Activated T-cell treated with anti-CD3 and anti-CD28 coated beads, Interleukin-2, amount 50 U/mL, for 72 hours (primary cell): ENCODE data around the gene BEGAIN. TPM values are rescaled to one million over a fixed set of nuclear protein-coding genes. Genes with fewer than 3 reads are reported as not detected.
A peak's percentile ranks its signal among the peaks of the same experiment; 100 is the strongest.

Source experiments
- ATAC-seq, 2 donors: fragments of 150-1000 bp; cut with Tn5 transposase; replicated peaks in 1 of 2; 2 replicates each; pipeline ENCODE4 v1.10.0; 2021; ENCODE audit warnings: moderate library complexity in 2 of 2, mild to moderate bottlenecking in 1 of 2
- DNase-seq, 2 donors: peaks; one replicate each; pipeline ENCODE4 v3.0.0; 2021 to 2022; ENCODE audit warnings: mixed read lengths in 1 of 2
- H3K27ac Mint-ChIP-seq: one replicate; pipeline ENCODE4 v1.8.0; 2022; ENCODE audit warnings: mild to moderate bottlenecking, moderate library complexity, mixed read lengths
- H3K27me3 Mint-ChIP-seq: one replicate; pipeline ENCODE4 v1.8.0; 2022; ENCODE audit warnings: low read depth, mixed read lengths
- H3K36me3 Mint-ChIP-seq, 2 donors: one replicate each; pipeline ENCODE4 v1.8.0; 2022; ENCODE audit warnings: mixed read lengths in 2 of 2, mild to moderate bottlenecking in 1 of 2; ENCODE audit not compliant: insufficient read depth in 2 of 2
- H3K4me1 Mint-ChIP-seq: one replicate; pipeline ENCODE4 v1.8.0; 2022; ENCODE audit warnings: low read depth, mixed read lengths
- H3K4me3 Mint-ChIP-seq, 2 donors: one replicate each; pipeline ENCODE4 v1.8.0; 2022; ENCODE audit warnings: mild to moderate bottlenecking in 2 of 2, mixed read lengths in 2 of 2, moderate library complexity in 2 of 2
- H3K9me3 Mint-ChIP-seq, 2 donors: one replicate each; pipeline ENCODE4 v1.8.0; 2022; ENCODE audit warnings: mixed read lengths in 2 of 2
- total RNA-seq, 2 donors: library from RNA; stranded (reverse); gene quantifications; one replicate each; pipeline ENCODE4 v1.2.3, GENCODE V29; 2022

The BEGAIN gene
- total RNA-seq, 2 donors from 2014 or later = 2.6 to 2.8 TPM

DNA sequence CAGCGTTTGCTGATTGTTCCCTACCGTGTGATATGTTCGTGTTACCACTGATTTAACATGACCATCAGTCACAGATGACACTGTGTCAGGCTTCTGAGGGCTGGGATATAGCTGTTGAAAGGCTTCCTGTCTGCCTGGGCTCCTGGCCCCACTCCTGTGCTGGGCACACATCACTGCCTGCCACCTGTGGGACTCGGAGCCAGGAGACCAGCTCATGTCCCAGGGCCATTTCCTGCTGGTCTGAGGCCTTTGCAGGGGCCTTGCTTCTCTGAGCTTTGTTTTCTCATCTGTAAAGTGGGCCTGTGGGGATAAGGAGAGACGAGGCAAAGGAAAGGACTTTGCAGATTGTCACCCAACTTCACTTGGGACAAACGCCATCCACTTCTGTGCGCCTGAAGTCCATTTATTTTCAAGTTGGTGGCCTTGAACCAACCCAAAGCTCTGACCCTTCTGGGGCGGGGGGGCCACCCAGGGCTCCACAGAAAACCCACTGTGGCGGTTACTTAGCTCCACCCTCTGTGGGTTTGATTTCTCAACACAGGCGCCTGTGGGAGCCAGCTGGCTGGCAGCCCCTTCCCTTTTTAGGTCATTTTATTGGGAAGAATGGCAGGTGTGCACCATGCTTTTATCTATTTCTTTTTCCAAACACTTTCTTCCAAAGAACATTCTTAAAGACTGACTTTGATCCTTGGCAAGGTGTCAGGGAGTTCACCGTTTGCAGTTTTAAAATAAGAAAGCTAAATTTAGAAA, 54.1 kb downstream of the BEGAIN start:
- H3K36me3 Mint-ChIP-seq = no peaks in the 10 kb centered on the region
- no peaks in the 10 kb centered on the region for H3K9me3 Mint-ChIP-seq
- no peaks in the 10 kb centered on the region for H3K4me1 Mint-ChIP-seq
- DNase-seq (no peak), ATAC-seq (no peak)
- H3K4me3 Mint-ChIP-seq = no peak overlapping the region
- H3K27ac Mint-ChIP-seq = no peak overlapping the region
- no peaks in the 10 kb centered on the region for H3K27me3 Mint-ChIP-seq

- no peak for ATAC-seq
- H3K4me3 Mint-ChIP-seq = no peak overlapping the region
These were observed 54.9 kb downstream of the BEGAIN start for GRCh38 chr14:100532154-100532861.

GRCh38 chr14:100531152-100532121, 55.8 kb downstream of the BEGAIN start:
- H3K27ac Mint-ChIP-seq = no peak overlapping the region
- no peaks in the 10 kb centered on the region for H3K4me1 Mint-ChIP-seq
- ATAC-seq = no peak
- no peaks in the 10 kb centered on the region for H3K9me3 Mint-ChIP-seq
- H3K27me3 Mint-ChIP-seq = no peaks in the 10 kb centered on the region
- no peak for DNase-seq
- no peaks in the 10 kb centered on the region for H3K36me3 Mint-ChIP-seq
- no peak overlapping the region for H3K4me3 Mint-ChIP-seq

More at GRCh38 chr14:100532154-100532861, 54.9 kb downstream of the BEGAIN start:
- DNase-seq = no peak
- H3K36me3 Mint-ChIP-seq = no peaks in the 10 kb centered on the region
- no peaks in the 10 kb centered on the region for H3K4me1 Mint-ChIP-seq
- no peaks in the 10 kb centered on the region for H3K9me3 Mint-ChIP-seq
- no peaks in the 10 kb centered on the region for H3K27me3 Mint-ChIP-seq
- no peak overlapping the region for H3K27ac Mint-ChIP-seq

- H3K9me3 Mint-ChIP-seq = no peaks in the 10 kb centered on the region
- no peaks in the 10 kb centered on the region for H3K27me3 Mint-ChIP-seq
- DNase-seq = no peak
- no peaks in the 10 kb centered on the region for H3K36me3 Mint-ChIP-seq
- no peak overlapping the region for H3K4me3 Mint-ChIP-seq
- ATAC-seq = no peak
- H3K27ac Mint-ChIP-seq = no peak overlapping the region
- no peaks in the 10 kb centered on the region for H3K4me1 Mint-ChIP-seq
These were observed 56.7 kb downstream of the BEGAIN start for GRCh38 chr14:100530270-100531072.

- Mint-ChIP-seq H3K36me3 (no peaks in the 10 kb centered on the region), H3K27me3 (no peaks in the 10 kb centered on the region), H3K4me3 (no peak overlapping the region), H3K27ac (no peak overlapping the region), H3K4me1 (no peaks in the 10 kb centered on the region), H3K9me3 (no peaks in the 10 kb centered on the region)
- ATAC-seq (no peak), DNase-seq (no peak)
These were observed 57.6 kb downstream of the BEGAIN start for GRCh38 chr14:100529561-100530031.

GRCh38 chr14:100528962-100529560, 58.2 kb downstream of the BEGAIN start:
- DNase-seq (no peak), ATAC-seq (no peak)

GRCh38 chr14:100526632-100527031, 60.6 kb downstream of the BEGAIN start:
- no peak for ATAC-seq
- H3K4me1 Mint-ChIP-seq = no peaks in the 10 kb centered on the region
- H3K27me3 Mint-ChIP-seq = no peaks in the 10 kb centered on the region
- no peak for DNase-seq
- H3K4me3 Mint-ChIP-seq = no peak overlapping the region
- no peaks in the 10 kb centered on the region for H3K9me3 Mint-ChIP-seq
- no peaks in the 10 kb centered on the region for H3K36me3 Mint-ChIP-seq
- no peak overlapping the region for H3K27ac Mint-ChIP-seq

More at GRCh38 chr14:100528962-100529560, 58.2 kb downstream of the BEGAIN start:
- Mint-ChIP-seq H3K36me3 (no peaks in the 10 kb centered on the region), H3K27me3 (no peaks in the 10 kb centered on the region), H3K9me3 (no peaks in the 10 kb centered on the region), H3K4me1 (no peaks in the 10 kb centered on the region), H3K27ac (no peak overlapping the region), H3K4me3 (no peak overlapping the region)

GRCh38 chr14:100526057-100526456, 61.2 kb downstream of the BEGAIN start:
- Mint-ChIP-seq H3K27ac (no peak overlapping the region), H3K9me3 (no peaks in the 10 kb centered on the region), H3K27me3 (no peaks in the 10 kb centered on the region), H3K36me3 (no peaks in the 10 kb centered on the region), H3K4me1 (no peaks in the 10 kb centered on the region), H3K4me3 (no peak overlapping the region)
- ATAC-seq (no peak), DNase-seq (no peak)

- ATAC-seq (no peak), DNase-seq (no peak)
- Mint-ChIP-seq H3K4me3 (no peak overlapping the region), H3K4me1 (no peaks in the 10 kb centered on the region), H3K27me3 (no peaks in the 10 kb centered on the region), H3K36me3 (no peaks in the 10 kb centered on the region), H3K9me3 (no peaks in the 10 kb centered on the region), H3K27ac (no peak overlapping the region)
These were observed 61.6 kb downstream of the BEGAIN start for GRCh38 chr14:100525615-100526014.

DNA sequence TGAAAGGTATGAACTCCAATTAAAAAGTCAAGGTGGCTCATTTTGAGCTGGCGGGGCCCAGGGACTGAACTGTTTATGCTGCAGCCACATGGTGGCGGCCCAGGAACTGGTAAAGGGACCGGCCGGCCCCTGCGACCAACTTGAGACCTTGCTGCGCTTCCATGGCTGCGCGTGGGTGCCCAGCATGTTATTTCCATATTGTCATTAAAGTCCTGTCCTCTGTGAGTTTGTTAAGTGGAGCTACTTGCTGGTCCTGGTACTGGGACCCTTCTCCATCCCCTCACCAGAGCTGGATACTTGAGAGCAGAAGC, 62.3 kb downstream of the BEGAIN start:
- no peak overlapping the region for H3K27ac Mint-ChIP-seq
- ATAC-seq (no peak), DNase-seq (peak; percentile 28 to 30)
- H3K36me3 Mint-ChIP-seq = no peaks in the 10 kb centered on the region
- no peaks in the 10 kb centered on the region for H3K27me3 Mint-ChIP-seq
- H3K9me3 Mint-ChIP-seq = no peaks in the 10 kb centered on the region
- H3K4me3 Mint-ChIP-seq = no peak overlapping the region
- no peaks in the 10 kb centered on the region for H3K4me1 Mint-ChIP-seq

DNA sequence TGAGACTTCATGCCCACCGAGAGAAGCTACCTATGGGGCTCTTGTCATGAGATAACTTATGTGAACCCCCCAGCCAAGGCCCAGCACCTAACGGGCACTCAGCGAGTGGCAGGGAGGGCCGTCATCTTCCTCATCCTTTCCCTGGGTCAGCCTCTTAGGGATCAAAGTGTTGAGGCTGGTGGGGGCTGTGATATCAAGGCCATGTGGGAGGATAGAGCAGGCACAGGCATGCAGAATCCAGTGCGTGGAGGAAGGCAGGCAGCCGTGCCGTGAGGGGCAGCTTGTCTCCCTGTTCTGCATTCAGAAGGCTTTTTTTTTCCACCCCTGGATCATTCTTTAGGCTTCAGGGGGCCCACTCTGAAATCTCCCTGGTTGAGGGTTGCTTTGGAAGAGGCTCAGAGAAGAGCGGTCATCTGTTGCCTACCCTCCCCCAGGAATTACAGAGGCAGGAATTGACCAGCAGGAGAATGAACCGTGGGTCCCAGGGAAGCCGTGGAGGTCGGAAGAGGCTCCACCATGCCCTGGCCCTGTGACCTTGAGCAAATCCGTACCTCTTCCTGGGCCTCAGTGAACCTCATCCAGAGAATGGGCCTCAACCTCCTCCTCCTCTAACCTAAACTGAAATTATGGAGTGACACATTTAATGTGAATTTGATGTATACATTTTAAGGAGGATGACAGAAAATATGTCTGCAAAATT, 62.8 kb downstream of the BEGAIN start:
- Mint-ChIP-seq H3K4me1 (no peaks in the 10 kb centered on the region), H3K27ac (no peak overlapping the region), H3K36me3 (no peaks in the 10 kb centered on the region), H3K4me3 (no peak overlapping the region), H3K27me3 (no peaks in the 10 kb centered on the region), H3K9me3 (no peaks in the 10 kb centered on the region)
- ATAC-seq (no peak), DNase-seq (no peak)

DNA sequence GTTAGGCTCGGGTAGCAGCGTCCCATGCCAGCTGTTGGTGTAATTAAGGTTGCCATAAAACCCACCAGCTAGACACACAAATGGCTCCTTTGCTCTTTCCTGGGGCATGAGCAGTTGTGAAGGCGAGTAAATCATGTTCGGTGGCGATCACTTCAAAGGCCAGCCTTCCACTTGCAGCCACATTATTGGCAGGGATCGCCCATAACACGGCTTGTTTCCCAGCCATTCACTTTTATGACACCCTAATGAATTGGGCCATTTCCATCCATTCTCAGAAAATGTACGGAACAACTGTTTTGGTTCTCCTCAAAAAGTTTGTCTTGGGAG, 63.4 kb downstream of the BEGAIN start:
- Mint-ChIP-seq H3K4me1 (no peaks in the 10 kb centered on the region), H3K27me3 (no peaks in the 10 kb centered on the region), H3K27ac (no peak overlapping the region), H3K9me3 (no peaks in the 10 kb centered on the region), H3K36me3 (no peaks in the 10 kb centered on the region), H3K4me3 (no peak overlapping the region)
- DNase-seq (no peak), ATAC-seq (no peak)
